IMR-90 (cell line): ENCODE results near the gene SBF2. TPM values are rescaled to one million over a fixed set of nuclear protein-coding genes. Genes with fewer than 3 reads are reported as not detected.

Experiments
- ATAC-seq: fragments of 200-7000 bp; cut with Tn5 transposase; 2 replicates; pipeline ENCODE4 v1.9.1; 2020; ENCODE audit warnings: low read depth, mild to moderate bottlenecking, moderate library complexity
- BruUV-seq: library from RNA; stranded (reverse); fragments of 400-500 nt; replicated peaks from 2 replicates; lab custom pipeline; 2021; lab: Mats Ljungman, UMichigan
- CTCF ChIA-PET: fragments of 300-600 bp; formaldehyde crosslinking; extraction: SDS; loops from one replicate; lab custom pipeline; 2021; ENCODE audit warnings: antibody characterized with exemption; lab: Yijun Ruan, JAX
- POLR2A ChIA-PET: fragments of 300-600 bp; sonication (Branson Sonifier 250); formaldehyde crosslinking; loops from one replicate; lab custom pipeline; 2022; ENCODE audit warnings: antibody characterized with exemption; ENCODE audit not compliant: unreplicated experiment; lab: Charles Lee
- DNase-seq: peaks from one replicate; pipeline ENCODE4 v3.0.0; 2013
- H2AFZ ChIP-seq: replicated peaks from 2 replicates; pipeline ENCODE3; 2013; ENCODE audit warnings: low read length, mild to moderate bottlenecking; ENCODE audit not compliant: poor library complexity
- H2AK5ac ChIP-seq: 2 replicates; pipeline ENCODE4 v1.6.1; 2013; ENCODE audit warnings: low read depth, low read length, inconsistent platforms
- H2AK9ac ChIP-seq: replicated peaks from 2 replicates; pipeline ENCODE3; 2013; ENCODE audit warnings: mild to moderate bottlenecking, low read depth, low read length, moderate library complexity; ENCODE audit not compliant: poor library complexity
- H2BK120ac ChIP-seq: 2 replicates; pipeline ENCODE4 v1.6.1; 2013; ENCODE audit warnings: low read depth, low read length, inconsistent platforms
- H2BK15ac ChIP-seq: 3 replicates; pipeline ENCODE4 v1.6.1; 2013; ENCODE audit warnings: low read depth, low read length, inconsistent platforms
- H2BK20ac ChIP-seq: 2 replicates; pipeline ENCODE4 v1.6.1; 2013; ENCODE audit warnings: low read depth, mild to moderate bottlenecking, inconsistent platforms, low read length, moderate library complexity
- H2BK5ac ChIP-seq: 2 replicates; pipeline ENCODE4 v1.6.1; 2013; ENCODE audit warnings: mild to moderate bottlenecking, low read depth, low read length, inconsistent platforms; ENCODE audit not compliant: poor library complexity, severe bottlenecking
- H3K14ac ChIP-seq: replicated peaks from 2 replicates; pipeline ENCODE4 v1.6.1; 2013; ENCODE audit warnings: low read depth, low read length, inconsistent platforms
- H3K18ac ChIP-seq: 2 replicates; pipeline ENCODE4 v1.6.1; 2013; ENCODE audit warnings: low read depth, low read length, control low read depth
- H3K23ac ChIP-seq: 2 replicates; pipeline ENCODE4 v1.6.1; 2013; ENCODE audit warnings: low read depth, low read length, inconsistent platforms
- H3K27ac ChIP-seq: 2 replicates; pipeline ENCODE4 v1.5.1; 2013; ENCODE audit warnings: mild to moderate bottlenecking, control low read depth, low read length; ENCODE audit not compliant: insufficient read depth
- H3K27me3 ChIP-seq: 2 replicates; pipeline ENCODE4 v1.6.1; 2013; ENCODE audit warnings: low read length; ENCODE audit not compliant: control insufficient read depth, insufficient read depth
- H3K36me3 ChIP-seq: 2 replicates; pipeline ENCODE4 v1.6.1; 2013; ENCODE audit warnings: low read length, mixed read lengths; ENCODE audit not compliant: control insufficient read depth, insufficient read depth
- H3K4ac ChIP-seq: 2 replicates; pipeline ENCODE4 v1.6.1; 2013; ENCODE audit warnings: low read depth, low read length, inconsistent platforms
- H3K4me1 ChIP-seq: 2 replicates; pipeline ENCODE4 v1.6.1; 2013; ENCODE audit warnings: low read length, mixed read lengths; ENCODE audit not compliant: control insufficient read depth, insufficient read depth
- H3K4me2 ChIP-seq: 2 replicates; pipeline ENCODE4 v1.6.1; 2013; ENCODE audit warnings: low read depth, mild to moderate bottlenecking, control low read depth, low read length, moderate library complexity
- H3K4me3 ChIP-seq: 2 replicates; pipeline ENCODE4 v1.5.1; 2013; ENCODE audit warnings: low read depth, mild to moderate bottlenecking, control low read depth, low read length, moderate library complexity; ENCODE audit not compliant: insufficient read depth
- H3K56ac ChIP-seq: 2 replicates; pipeline ENCODE4 v1.6.1; 2013; ENCODE audit warnings: low read length, inconsistent platforms; ENCODE audit not compliant: insufficient read depth; ENCODE audit errors: extremely low read depth
- H3K79me1 ChIP-seq, 2 experiments: 2 replicates each; pipeline ENCODE4 v1.6.1; 2013; ENCODE audit warnings: low read length in 2 of 2, inconsistent platforms in 1 of 2, low read depth in 1 of 2
- H3K9ac ChIP-seq: 2 replicates; pipeline ENCODE4 v1.6.1; 2013; ENCODE audit warnings: low read depth, low read length, control low read depth
- H3K9me1 ChIP-seq: 2 replicates; pipeline ENCODE4 v1.6.1; 2013; ENCODE audit warnings: low read length, inconsistent platforms; ENCODE audit not compliant: insufficient read depth
- H3K9me3 ChIP-seq: 2 replicates; pipeline ENCODE4 v1.6.1; 2013; ENCODE audit warnings: low read length; ENCODE audit not compliant: control insufficient read depth, insufficient read depth
- H4K20me1 ChIP-seq: 2 replicates; pipeline ENCODE4 v1.6.1; 2013; ENCODE audit warnings: low read length, inconsistent platforms; ENCODE audit not compliant: insufficient read depth
- H4K5ac ChIP-seq: 2 replicates; pipeline ENCODE4 v1.6.1; 2013; ENCODE audit warnings: mild to moderate bottlenecking, low read depth, low read length, control low read depth
- H4K8ac ChIP-seq, 2 experiments: 2 replicates each; pipeline ENCODE4 v1.6.1; 2013; ENCODE audit warnings: low read depth in 2 of 2, low read length in 2 of 2, control low read depth in 1 of 2, inconsistent platforms in 1 of 2
- H4K91ac ChIP-seq: 2 replicates; pipeline ENCODE4 v1.6.1; 2013; ENCODE audit warnings: low read depth, low read length, inconsistent platforms; ENCODE audit not compliant: insufficient read depth
- BHLHE40 ChIP-seq: fragments of 150-350 bp; IDR thresholded peaks from 2 replicates; pipeline ENCODE4 v1.6.1; 2016; ENCODE audit warnings: mild to moderate bottlenecking, low read depth, low read length
- CEBPB ChIP-seq: IDR thresholded peaks from 2 replicates; pipeline ENCODE4 v1.6.1; 2012; ENCODE audit warnings: low read depth, low read length, improper control_type of control experiment
- CHD1 ChIP-seq: IDR thresholded peaks from 2 replicates; pipeline ENCODE4 v1.6.1; 2012; ENCODE audit warnings: low read depth, low read length, improper control_type of control experiment
- FOS ChIP-seq: fragments of 150-350 bp; IDR thresholded peaks from 2 replicates; pipeline ENCODE4 v1.6.1; 2016; ENCODE audit warnings: low read depth, low read length
- MAFK ChIP-seq: IDR thresholded peaks from 2 replicates; pipeline ENCODE4 v1.6.1; 2012; ENCODE audit warnings: low read depth, low read length, improper control_type of control experiment
- MAZ ChIP-seq: IDR thresholded peaks from 2 replicates; pipeline ENCODE4 v1.6.1; 2012; ENCODE audit warnings: low read depth, mild to moderate bottlenecking, low read length, improper control_type of control experiment, moderate library complexity, borderline replicate concordance
- MXI1 ChIP-seq: IDR thresholded peaks from 2 replicates; pipeline ENCODE4 v1.6.1; 2012; ENCODE audit warnings: low read depth, mild to moderate bottlenecking, low read length, moderate library complexity, borderline replicate concordance
- NFE2L2 ChIP-seq: fragments of 150-350 bp; IDR thresholded peaks from 2 replicates; pipeline ENCODE4 v1.6.1; 2016; ENCODE audit warnings: low read depth, mild to moderate bottlenecking, low read length
- POLR2A ChIP-seq: IDR thresholded peaks from 2 replicates; pipeline ENCODE4 v1.6.1; 2012; ENCODE audit warnings: mild to moderate bottlenecking, low read depth, low read length
- RAD21 ChIP-seq: IDR thresholded peaks from 2 replicates; pipeline ENCODE4 v1.6.1; 2012; ENCODE audit warnings: low read length, improper control_type of control experiment
- RCOR1 ChIP-seq: IDR thresholded peaks from 2 replicates; pipeline ENCODE4 v1.6.1; 2012; ENCODE audit warnings: mild to moderate bottlenecking, low read length, improper control_type of control experiment; ENCODE audit not compliant: insufficient replicate concordance
- RFX5 ChIP-seq: IDR thresholded peaks from 2 replicates; pipeline ENCODE4 v1.8.0; 2012; ENCODE audit warnings: low read depth, mild to moderate bottlenecking, low read length, moderate library complexity
- SMC3 ChIP-seq: fragments of 150-350 bp; IDR thresholded peaks from 2 replicates; pipeline ENCODE4 v1.6.1; 2016; ENCODE audit warnings: low read depth, mild to moderate bottlenecking, antibody characterized with exemption, low read length, moderate library complexity
- WGBS, 2 experiments: methylation state at CpG; one replicate each; pipeline versions ENCODE4 v1.1.5 to v1.1.7; 2013; ENCODE audit warnings: missing lambda C conversion rate in 2 of 2; ENCODE audit not compliant: insufficient read length in 1 of 2; ENCODE audit errors: extremely low coverage in 2 of 2; 5-methylcytosine and 5-hydroxymethylcytosine counted together
- dilution Hi-C: fragments of 300-500 bp; cut with HindIII; formaldehyde crosslinking; loops from one replicate; pipeline ENCODE4 v1.14.3; 2018; ENCODE audit warnings: low sequenced_read_pairs; ENCODE audit not compliant: unreplicated experiment
- in situ Hi-C: fragments of 300-500 bp; cut with MboI; formaldehyde crosslinking; loops from 3 replicates; pipeline ENCODE4 v1.14.3; 2019; ENCODE audit warnings: low sequenced_read_pairs, inconsistent platforms, mixed read lengths
- intact Hi-C: fragments of 100-400 bp; cut with micrococcal nuclease; formaldehyde crosslinking; loops from 2 replicates; pipeline ENCODE4 v1.10.0; 2022
- polyA plus RNA-seq, 3 experiments: library from polyadenylated mRNA; depleted of rRNA; stranded (reverse); fragments of >200 nt; gene quantifications; 2 replicates each; pipeline ENCODE4 v1.2.3, GENCODE V29; 2012; ENCODE audit warnings: low replicate concordance in 1 of 3
- total RNA-seq: library from RNA; depleted of rRNA; stranded (reverse); fragments of >200 nt; gene quantifications from 2 replicates; pipeline ENCODE4 v1.2.3, GENCODE V29; 2012
- TF ChIP-seq, protein P1 (sequence below): conservative IDR thresholded peaks from 2 replicates; pipeline ENCODE4 v1.5.1; 2012; ENCODE audit warnings: mild to moderate bottlenecking, low read depth, low read length, improper control_type of control experiment
- TF ChIP-seq, protein P2 (sequence below): fragments of 150-350 bp; IDR thresholded peaks from 2 replicates; pipeline ENCODE4 v1.6.1; 2016; ENCODE audit warnings: low read depth, mild to moderate bottlenecking, low read length, moderate library complexity, borderline replicate concordance
- TF ChIP-seq, protein P3 (sequence below): fragments of 150-350 bp; IDR thresholded peaks from 2 replicates; pipeline ENCODE4 v1.6.1; 2017; ENCODE audit warnings: mild to moderate bottlenecking, antibody characterized with exemption, low read length, low read depth

The SBF2 gene
- total and polyA plus RNA-seq, 2 of the 4 experiments (the other 2 are of a cell fraction): 23.8 to 51.8 TPM

DNA sequence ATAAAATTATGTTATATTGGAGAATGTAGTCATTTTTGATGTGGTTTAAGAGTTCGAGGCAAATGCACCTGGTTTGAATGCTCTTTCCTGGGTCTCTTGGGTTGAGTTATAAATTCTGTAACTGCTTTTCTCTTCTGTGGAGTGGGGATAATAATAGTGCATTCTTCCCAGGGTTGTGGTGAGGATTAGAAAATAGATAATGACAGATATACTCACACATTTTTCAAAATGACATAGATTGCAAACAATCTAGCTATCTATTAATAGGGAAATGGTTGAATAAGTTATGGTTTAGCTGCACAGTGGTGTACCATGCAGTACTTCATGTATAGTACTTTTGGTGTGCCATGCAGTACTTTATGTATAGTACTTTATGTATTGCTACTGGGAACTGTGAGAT, 562.8 kb downstream of the SBF2 start:
- H3K9me1 ChIP-seq: peaks cover 3% of the 10 kb centered on the region
- no peak overlapping the region for H3K14ac ChIP-seq
- no peak overlapping the region for H3K4ac ChIP-seq
- no peak overlapping the region for H4K5ac ChIP-seq
- H3K4me3 ChIP-seq: no peak overlapping the region
- H3K18ac ChIP-seq: no peak overlapping the region
- no peak overlapping the region for H4K8ac ChIP-seq
- no peak overlapping the region for H3K56ac ChIP-seq
- no CpG with 5 or more reads among the region's 1 CpG for WGBS, 2 experiments
- BruUV-seq: no TSS peak
- no peak overlapping the region for H2BK15ac ChIP-seq
- in situ Hi-C loops (no loop called here), intact Hi-C loops (no loop called here), dilution Hi-C loops (no loop called here)
- H3K27ac ChIP-seq: no peak overlapping the region
- H3K9me3 ChIP-seq: peaks cover 2% of the 10 kb centered on the region; the same call in 1 of the 2 replicates
- no peaks in the 10 kb centered on the region; the same call in 1 of the 2 replicates for H4K20me1 ChIP-seq
- POLR2A ChIA-PET: no interaction called here
- peaks cover 18 to 56% of the 10 kb centered on the region in 2 experiments for H3K79me1 ChIP-seq
- no peak overlapping the region for H4K91ac ChIP-seq
- no peaks in the 10 kb centered on the region for H3K27me3 ChIP-seq
- no peak overlapping the region for H3K4me2 ChIP-seq
- no peak overlapping the region for H3K9ac ChIP-seq
- H2AK9ac ChIP-seq: no peak overlapping the region
- peaks cover 26% of the 10 kb centered on the region for H3K36me3 ChIP-seq
- H3K23ac ChIP-seq: no peak overlapping the region
- DNase-seq: no peak
- no peak overlapping the region for H2BK5ac ChIP-seq
- H2AK5ac ChIP-seq: no peak overlapping the region
- CTCF ChIA-PET: no interaction called here
- H2AFZ ChIP-seq: no peak overlapping the region
- no peak overlapping the region for H2BK20ac ChIP-seq
- peaks cover 4% of the 10 kb centered on the region for H3K4me1 ChIP-seq
- ATAC-seq: no peak
- H2BK120ac ChIP-seq: no peak overlapping the region
- TF ChIP-seq RAD21 (no peak), RFX5 (no peak), MAZ (no peak), NFE2L2 (no peak), MAFK (no peak), CEBPB (no peak), CHD1 (no peak), BHLHE40 (no peak), SMC3 (no peak), POLR2A (no peak), RCOR1 (no peak), FOS (no peak), MXI1 (no peak)
- TF ChIP-seq, protein P1, sequence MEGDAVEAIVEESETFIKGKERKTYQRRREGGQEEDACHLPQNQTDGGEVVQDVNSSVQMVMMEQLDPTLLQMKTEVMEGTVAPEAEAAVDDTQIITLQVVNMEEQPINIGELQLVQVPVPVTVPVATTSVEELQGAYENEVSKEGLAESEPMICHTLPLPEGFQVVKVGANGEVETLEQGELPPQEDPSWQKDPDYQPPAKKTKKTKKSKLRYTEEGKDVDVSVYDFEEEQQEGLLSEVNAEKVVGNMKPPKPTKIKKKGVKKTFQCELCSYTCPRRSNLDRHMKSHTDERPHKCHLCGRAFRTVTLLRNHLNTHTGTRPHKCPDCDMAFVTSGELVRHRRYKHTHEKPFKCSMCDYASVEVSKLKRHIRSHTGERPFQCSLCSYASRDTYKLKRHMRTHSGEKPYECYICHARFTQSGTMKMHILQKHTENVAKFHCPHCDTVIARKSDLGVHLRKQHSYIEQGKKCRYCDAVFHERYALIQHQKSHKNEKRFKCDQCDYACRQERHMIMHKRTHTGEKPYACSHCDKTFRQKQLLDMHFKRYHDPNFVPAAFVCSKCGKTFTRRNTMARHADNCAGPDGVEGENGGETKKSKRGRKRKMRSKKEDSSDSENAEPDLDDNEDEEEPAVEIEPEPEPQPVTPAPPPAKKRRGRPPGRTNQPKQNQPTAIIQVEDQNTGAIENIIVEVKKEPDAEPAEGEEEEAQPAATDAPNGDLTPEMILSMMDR: no peak
- TF ChIP-seq, protein P2, sequence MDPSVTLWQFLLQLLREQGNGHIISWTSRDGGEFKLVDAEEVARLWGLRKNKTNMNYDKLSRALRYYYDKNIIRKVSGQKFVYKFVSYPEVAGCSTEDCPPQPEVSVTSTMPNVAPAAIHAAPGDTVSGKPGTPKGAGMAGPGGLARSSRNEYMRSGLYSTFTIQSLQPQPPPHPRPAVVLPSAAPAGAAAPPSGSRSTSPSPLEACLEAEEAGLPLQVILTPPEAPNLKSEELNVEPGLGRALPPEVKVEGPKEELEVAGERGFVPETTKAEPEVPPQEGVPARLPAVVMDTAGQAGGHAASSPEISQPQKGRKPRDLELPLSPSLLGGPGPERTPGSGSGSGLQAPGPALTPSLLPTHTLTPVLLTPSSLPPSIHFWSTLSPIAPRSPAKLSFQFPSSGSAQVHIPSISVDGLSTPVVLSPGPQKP: no peak
- TF ChIP-seq, protein P3, sequence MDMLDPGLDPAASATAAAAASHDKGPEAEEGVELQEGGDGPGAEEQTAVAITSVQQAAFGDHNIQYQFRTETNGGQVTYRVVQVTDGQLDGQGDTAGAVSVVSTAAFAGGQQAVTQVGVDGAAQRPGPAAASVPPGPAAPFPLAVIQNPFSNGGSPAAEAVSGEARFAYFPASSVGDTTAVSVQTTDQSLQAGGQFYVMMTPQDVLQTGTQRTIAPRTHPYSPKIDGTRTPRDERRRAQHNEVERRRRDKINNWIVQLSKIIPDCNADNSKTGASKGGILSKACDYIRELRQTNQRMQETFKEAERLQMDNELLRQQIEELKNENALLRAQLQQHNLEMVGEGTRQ: no peak
